ENCODE measurements around the gene VAPA. TPM values are rescaled to one million over a fixed set of nuclear protein-coding genes. Genes with fewer than 3 reads are reported as not detected.

Gene VAPA
- total RNA-seq, 3 donors from 2014 or later (not counting 1 experiment from before 2014, with no cell fraction given): 175 to 186 (median 182) TPM

DNA sequence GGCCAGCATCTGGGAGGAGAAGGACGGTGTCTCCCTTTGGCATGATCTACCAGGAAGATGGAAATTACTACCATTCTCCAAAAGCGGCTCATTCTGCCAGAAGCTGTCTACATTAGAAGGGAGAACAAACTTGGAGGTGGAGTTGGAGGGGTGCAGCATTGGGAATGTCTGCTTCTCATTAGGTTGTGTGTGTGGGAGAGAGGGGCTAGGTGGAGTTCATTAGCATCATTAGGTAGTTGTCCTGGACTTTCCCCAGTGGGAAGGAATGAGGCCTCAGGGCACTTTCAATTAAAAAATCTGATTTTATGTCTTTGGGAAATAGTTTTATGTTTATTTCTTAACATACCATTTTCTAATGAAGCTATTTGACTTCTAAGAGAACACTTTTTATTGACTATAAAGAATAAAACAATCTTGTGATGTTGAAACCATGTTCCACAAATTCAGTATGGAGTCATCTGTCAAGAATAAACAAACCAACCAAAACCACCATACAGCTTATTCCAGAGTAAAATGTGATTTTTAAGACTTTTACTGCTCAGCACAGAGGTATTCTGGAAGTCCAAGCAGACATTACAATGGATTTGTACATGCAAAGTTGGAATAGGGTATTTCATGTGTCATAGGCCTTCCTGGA lies 60.6 kb downstream of the VAPA start:
- Histone ChIP-seq H3K27me3 (ENCODE audit: control insufficient read depth, insufficient read depth, low read length) (no peaks in the 10 kb centered on the region), H3K27ac (ENCODE audit: low read length) (no peak overlapping the region), H3K4me3 (ENCODE audit: low read length) (no peak overlapping the region), H3K4me1 (ENCODE audit: control insufficient read depth, insufficient read depth, low read length) (no peaks in the 10 kb centered on the region), H3K9me3 (ENCODE audit: control insufficient read depth, insufficient read depth, low read length) (no peaks in the 10 kb centered on the region), H3K36me3 (ENCODE audit: control insufficient read depth, insufficient read depth, low read length) (no peaks in the 10 kb centered on the region)
- Mint-ChIP-seq H3K4me1 (peaks cover 5 to 8% of the 10 kb centered on the region in 2 donors), H3K27me3 (ENCODE audit: low read depth in 2 of 2) (peaks cover 17 to 28% of the 10 kb centered on the region in 2 donors), H3K9me3 (peaks cover 2 to 3% of the 10 kb centered on the region in 2 donors), H3K4me3 (no peak overlapping the region), H3K36me3 (peaks cover 7% of the 10 kb centered on the region), H3K27ac (no peak overlapping the region)
- DNase-seq (no peak), ATAC-seq (no peak)
- intact Hi-C loops (cut with micrococcal nuclease): loop anchor here (5.0 kb wide), 1 partner anchor 1578 kb away; no protein-coding TSS in a partner anchor
- TF ChIP-seq, protein P1, sequence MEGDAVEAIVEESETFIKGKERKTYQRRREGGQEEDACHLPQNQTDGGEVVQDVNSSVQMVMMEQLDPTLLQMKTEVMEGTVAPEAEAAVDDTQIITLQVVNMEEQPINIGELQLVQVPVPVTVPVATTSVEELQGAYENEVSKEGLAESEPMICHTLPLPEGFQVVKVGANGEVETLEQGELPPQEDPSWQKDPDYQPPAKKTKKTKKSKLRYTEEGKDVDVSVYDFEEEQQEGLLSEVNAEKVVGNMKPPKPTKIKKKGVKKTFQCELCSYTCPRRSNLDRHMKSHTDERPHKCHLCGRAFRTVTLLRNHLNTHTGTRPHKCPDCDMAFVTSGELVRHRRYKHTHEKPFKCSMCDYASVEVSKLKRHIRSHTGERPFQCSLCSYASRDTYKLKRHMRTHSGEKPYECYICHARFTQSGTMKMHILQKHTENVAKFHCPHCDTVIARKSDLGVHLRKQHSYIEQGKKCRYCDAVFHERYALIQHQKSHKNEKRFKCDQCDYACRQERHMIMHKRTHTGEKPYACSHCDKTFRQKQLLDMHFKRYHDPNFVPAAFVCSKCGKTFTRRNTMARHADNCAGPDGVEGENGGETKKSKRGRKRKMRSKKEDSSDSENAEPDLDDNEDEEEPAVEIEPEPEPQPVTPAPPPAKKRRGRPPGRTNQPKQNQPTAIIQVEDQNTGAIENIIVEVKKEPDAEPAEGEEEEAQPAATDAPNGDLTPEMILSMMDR (IDR thresholded peaks at IDR 0.05): no peak
- WGBS (ENCODE audit: insufficient coverage): 100% methylated on average over 2 of the region's 2 CpGs

DNA sequence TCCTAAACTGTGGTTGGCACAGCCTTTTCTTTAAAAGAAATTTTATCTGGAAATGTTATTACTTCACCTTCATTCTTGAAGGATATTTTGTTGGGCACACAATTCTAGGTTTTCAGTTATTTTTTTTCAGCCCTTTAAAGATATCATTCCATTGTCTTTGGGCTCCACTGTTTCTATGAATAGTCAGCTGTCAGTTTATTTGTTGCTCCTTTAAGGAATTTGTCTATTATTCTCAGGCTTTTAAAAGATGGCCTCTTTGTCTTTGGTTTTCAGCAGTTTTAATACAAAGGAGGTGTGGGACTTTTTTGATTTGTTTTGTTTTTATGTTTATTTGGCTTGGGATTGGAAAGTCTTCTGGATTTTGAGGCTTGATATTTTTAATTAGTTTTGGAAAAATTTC lies 61.8 kb downstream of the VAPA start:
- Histone ChIP-seq H3K4me1 (ENCODE audit: control insufficient read depth, insufficient read depth, low read length) (no peaks in the 10 kb centered on the region), H3K36me3 (ENCODE audit: control insufficient read depth, insufficient read depth, low read length) (no peaks in the 10 kb centered on the region), H3K27ac (ENCODE audit: low read length) (no peak overlapping the region), H3K27me3 (ENCODE audit: control insufficient read depth, insufficient read depth, low read length) (no peaks in the 10 kb centered on the region), H3K9me3 (ENCODE audit: control insufficient read depth, insufficient read depth, low read length) (no peaks in the 10 kb centered on the region), H3K4me3 (ENCODE audit: low read length) (no peak overlapping the region)
- ATAC-seq (no peak), DNase-seq (no peak)
- H3K27me3 Mint-ChIP-seq (ENCODE audit: low read depth in 2 of 2): peaks cover 11 to 29% of the 10 kb centered on the region in 2 donors
- peaks cover 2 to 3% of the 10 kb centered on the region in 2 donors for H3K9me3 Mint-ChIP-seq
- no peak overlapping the region for H3K4me3 Mint-ChIP-seq
- H3K36me3 Mint-ChIP-seq: peaks cover 7% of the 10 kb centered on the region
- H3K27ac Mint-ChIP-seq: no peak overlapping the region
- intact Hi-C loops (cut with micrococcal nuclease): no loop called here
- peaks cover 0 to 4% of the 10 kb centered on the region in 2 donors for H3K4me1 Mint-ChIP-seq
- TF ChIP-seq, protein P1 (IDR thresholded peaks at IDR 0.05): no peak

DNA sequence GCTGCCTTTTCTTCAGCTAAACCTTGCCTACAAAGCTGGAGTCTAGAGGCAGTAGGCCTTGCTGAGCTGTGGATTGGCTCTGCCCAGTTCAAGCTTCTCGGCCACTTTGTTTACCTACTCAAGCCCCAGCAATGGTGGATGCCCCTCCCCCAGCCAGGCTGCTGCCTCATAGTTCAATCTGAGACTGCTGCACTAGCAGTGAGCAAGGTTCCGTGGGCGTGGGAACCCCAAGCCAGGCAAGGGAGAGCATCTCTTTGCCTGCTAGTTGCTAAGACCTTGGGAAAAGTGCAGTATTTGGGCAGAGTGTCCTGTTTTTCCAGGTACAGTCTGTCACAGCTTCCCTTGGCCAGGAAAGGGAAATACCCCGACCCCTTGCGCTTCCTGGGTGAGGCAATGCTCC lies 68.9 kb downstream of the VAPA start:
- H3K9me3 ChIP-seq (ENCODE audit: control insufficient read depth, insufficient read depth, low read length): no peaks in the 10 kb centered on the region
- H3K4me3 ChIP-seq (ENCODE audit: low read length): no peak overlapping the region
- no peak for ATAC-seq
- H3K36me3 Mint-ChIP-seq: no peaks in the 10 kb centered on the region
- no peak overlapping the region for H3K27ac Mint-ChIP-seq
- no peak for DNase-seq
- H3K4me1 Mint-ChIP-seq: no peaks in the 10 kb centered on the region
- H3K27me3 ChIP-seq (ENCODE audit: control insufficient read depth, insufficient read depth, low read length): no peaks in the 10 kb centered on the region
- no peak overlapping the region for H3K27ac ChIP-seq (ENCODE audit: low read length)
- H3K4me3 Mint-ChIP-seq: no peak overlapping the region
- intact Hi-C loops (cut with micrococcal nuclease): no loop called here
- peaks cover 18 to 32% of the 10 kb centered on the region in 2 donors for H3K27me3 Mint-ChIP-seq (ENCODE audit: low read depth in 2 of 2)
- TF ChIP-seq, protein P1 (IDR thresholded peaks at IDR 0.05): no peak
- no peaks in the 10 kb centered on the region for H3K4me1 ChIP-seq (ENCODE audit: control insufficient read depth, insufficient read depth, low read length)
- no peaks in the 10 kb centered on the region for H3K9me3 Mint-ChIP-seq
- WGBS (ENCODE audit: insufficient coverage): 95% methylated on average over 5 of the region's 5 CpGs
- no peaks in the 10 kb centered on the region for H3K36me3 ChIP-seq (ENCODE audit: control insufficient read depth, insufficient read depth, low read length)

DNA sequence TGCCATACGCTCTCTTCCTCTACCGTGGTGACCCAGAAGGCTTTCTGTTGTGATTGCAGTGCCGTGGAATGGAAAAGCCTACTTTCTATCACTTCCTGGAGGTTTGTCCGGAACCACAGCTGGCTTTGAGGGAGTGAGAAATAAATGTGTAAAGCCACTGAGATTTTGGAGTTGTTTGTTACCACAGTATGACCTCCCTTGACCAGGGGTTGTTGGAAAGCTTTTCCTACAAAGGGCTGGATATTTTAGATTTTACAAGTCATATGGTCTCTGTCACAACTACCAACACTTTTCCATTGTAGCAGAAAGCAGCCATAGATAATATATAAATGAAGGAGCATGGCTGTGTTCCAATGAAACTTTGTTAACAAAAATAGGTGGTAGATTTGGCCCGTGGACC lies 70.3 kb downstream of the VAPA start:
- no peaks in the 10 kb centered on the region for H3K27me3 ChIP-seq (ENCODE audit: control insufficient read depth, insufficient read depth, low read length)
- Mint-ChIP-seq H3K9me3 (no peaks in the 10 kb centered on the region), H3K4me3 (no peak overlapping the region), H3K36me3 (no peaks in the 10 kb centered on the region), H3K4me1 (no peaks in the 10 kb centered on the region), H3K27me3 (ENCODE audit: low read depth in 2 of 2) (peaks cover 15 to 24% of the 10 kb centered on the region in 2 donors), H3K27ac (no peak overlapping the region)
- TF ChIP-seq, protein P1 (IDR thresholded peaks at IDR 0.05): no peak
- H3K4me1 ChIP-seq (ENCODE audit: control insufficient read depth, insufficient read depth, low read length): no peaks in the 10 kb centered on the region
- no peaks in the 10 kb centered on the region for H3K9me3 ChIP-seq (ENCODE audit: control insufficient read depth, insufficient read depth, low read length)
- no peak overlapping the region for H3K4me3 ChIP-seq (ENCODE audit: low read length)
- DNase-seq (no peak), ATAC-seq (no peak)
- no peaks in the 10 kb centered on the region for H3K36me3 ChIP-seq (ENCODE audit: control insufficient read depth, insufficient read depth, low read length)
- H3K27ac ChIP-seq (ENCODE audit: low read length): no peak overlapping the region
- intact Hi-C loops (cut with micrococcal nuclease): no loop called here
- WGBS (ENCODE audit: insufficient coverage): 82% methylated on average over 5 of the region's 5 CpGs
